GM19463 (cell line): ENCODE data around the gene CTDSPL.

Source experiments
- ATAC-seq: cut with Tn5 transposase; IDR thresholded peaks from one replicate; pipeline ENCODE4 v1.9.1; 2021; ENCODE audit warnings: mild to moderate bottlenecking, moderate library complexity; ENCODE audit not compliant: unreplicated experiment

The CTDSPL gene

GRCh38 chr3:37912052-37912733, 50.5 kb downstream of the CTDSPL start:
- ATAC-seq = no peak

GRCh38 chr3:37913522-37913921, 51.8 kb downstream of the CTDSPL start:
- no peak for ATAC-seq

GRCh38 chr3:37916685-37917084, 55.0 kb downstream of the CTDSPL start:
- ATAC-seq = no peak

GRCh38 chr3:37918627-37919026, 56.9 kb downstream of the CTDSPL start:
- ATAC-seq = no peak

GRCh38 chr3:37920156-37920699, 58.5 kb downstream of the CTDSPL start:
- no peak for ATAC-seq

GRCh38 chr3:37921025-37921424, 59.3 kb downstream of the CTDSPL start:
- ATAC-seq = no peak

GRCh38 chr3:37922721-37923568, 61.3 kb downstream of the CTDSPL start:
- no peak for ATAC-seq

- ATAC-seq = no peak
Observed at GRCh38 chr3:37923569-37924040, 61.9 kb downstream of the CTDSPL start.

GRCh38 chr3:37924453-37924852, 62.8 kb downstream of the CTDSPL start:
- no peak for ATAC-seq

- ATAC-seq = no peak
Observed at GRCh38 chr3:37925157-37925556, 63.5 kb downstream of the CTDSPL start.

GRCh38 chr3:37926611-37927010, 64.9 kb downstream of the CTDSPL start:
- no peak for ATAC-seq

GRCh38 chr3:37930495-37930894, 68.8 kb downstream of the CTDSPL start:
- ATAC-seq = no peak

GRCh38 chr3:37932505-37932904, 70.8 kb downstream of the CTDSPL start:
- ATAC-seq = no peak

GRCh38 chr3:37934631-37935289, 73.1 kb downstream of the CTDSPL start:
- ATAC-seq = no peak

- ATAC-seq = no peak
Observed at GRCh38 chr3:37935290-37935668, 73.6 kb downstream of the CTDSPL start.

GRCh38 chr3:37935756-37936666, 74.3 kb downstream of the CTDSPL start:
- ATAC-seq = no peak

- no peak for ATAC-seq
Observed at GRCh38 chr3:37937156-37937555, 75.5 kb downstream of the CTDSPL start.

GRCh38 chr3:37938011-37938410, 76.3 kb downstream of the CTDSPL start:
- ATAC-seq = no peak

GRCh38 chr3:37940242-37940908, 78.7 kb downstream of the CTDSPL start:
- ATAC-seq = no peak
